HG03558 (cell line): ENCODE data around the gene ZNF595.
"Not testable (repeated sequence)": the region's sequence is repeated elsewhere in the genome, so short reads cannot be mapped to it uniquely, and the experiment has no call there.

Experiments used
- ATAC-seq: cut with Tn5 transposase; IDR thresholded peaks from one replicate; pipeline ENCODE4 v1.9.1; 2021; ENCODE audit warnings: moderate number of reproducible peaks; ENCODE audit not compliant: unreplicated experiment; ENCODE audit errors: extremely low read depth

The ZNF595 gene

GRCh38 chr4:71830-72229, 18.7 kb downstream of the ZNF595 start:
- no peak for ATAC-seq

DNA sequence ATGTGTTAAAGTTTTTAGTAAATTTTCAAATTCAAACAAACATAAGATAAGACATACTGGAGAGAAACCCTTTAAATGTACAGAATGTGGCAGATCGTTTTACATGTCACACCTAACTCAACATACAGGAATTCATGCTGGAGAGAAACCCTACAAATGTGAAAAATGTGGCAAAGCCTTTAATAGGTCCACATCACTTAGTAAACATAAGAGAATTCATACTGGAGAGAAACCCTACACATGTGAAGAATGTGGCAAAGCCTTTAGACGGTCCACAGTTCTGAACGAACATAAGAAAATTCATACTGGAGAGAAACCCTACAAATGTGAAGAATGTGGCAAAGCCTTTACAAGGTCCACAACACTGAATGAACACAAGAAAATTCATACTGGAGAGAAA, 32.8 kb downstream of the ZNF595 start:
- no peak for ATAC-seq

DNA sequence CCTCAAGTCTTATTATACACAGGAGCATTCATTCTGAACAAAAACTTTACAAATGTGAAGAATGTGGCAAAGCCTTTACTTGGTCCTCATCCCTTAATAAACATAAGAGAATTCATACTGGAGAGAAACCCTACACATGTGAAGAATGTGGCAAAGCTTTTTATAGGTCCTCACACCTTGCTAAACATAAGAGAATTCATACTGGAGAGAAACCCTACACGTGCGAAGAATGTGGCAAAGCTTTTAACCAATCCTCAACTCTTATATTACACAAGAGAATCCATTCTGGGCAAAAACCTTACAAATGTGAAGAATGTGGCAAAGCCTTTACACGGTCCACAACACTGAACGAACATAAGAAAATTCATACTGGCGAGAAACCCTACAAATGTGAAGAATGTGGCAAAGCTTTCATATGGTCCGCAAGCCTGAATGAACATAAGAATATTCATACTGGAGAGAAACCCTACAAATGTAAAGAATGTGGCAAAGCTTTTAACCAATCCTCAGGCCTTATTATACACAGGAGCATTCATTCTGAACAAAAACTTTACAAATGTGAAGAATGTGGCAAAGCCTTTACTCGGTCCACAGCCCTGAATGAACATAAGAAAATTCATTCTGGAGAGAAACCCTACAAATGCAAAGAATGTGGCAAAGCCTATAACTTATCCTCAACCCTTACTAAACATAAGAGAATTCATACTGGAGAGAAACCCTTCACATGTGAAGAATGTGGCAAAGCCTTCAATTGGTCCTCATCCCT, 33.6 kb downstream of the ZNF595 start:
- ATAC-seq = not testable (repeated sequence)

GRCh38 chr4:98386-98785, 45.3 kb downstream of the ZNF595 start:
- no peak for ATAC-seq

- ATAC-seq = no peak
Measured at GRCh38 chr4:99863-100262, 46.7 kb downstream of the ZNF595 start.

- ATAC-seq = no peak
Measured at GRCh38 chr4:107083-107443, 53.9 kb downstream of the ZNF595 start.

GRCh38 chr4:107444-108429, 54.6 kb downstream of the ZNF595 start:
- ATAC-seq = no peak

DNA sequence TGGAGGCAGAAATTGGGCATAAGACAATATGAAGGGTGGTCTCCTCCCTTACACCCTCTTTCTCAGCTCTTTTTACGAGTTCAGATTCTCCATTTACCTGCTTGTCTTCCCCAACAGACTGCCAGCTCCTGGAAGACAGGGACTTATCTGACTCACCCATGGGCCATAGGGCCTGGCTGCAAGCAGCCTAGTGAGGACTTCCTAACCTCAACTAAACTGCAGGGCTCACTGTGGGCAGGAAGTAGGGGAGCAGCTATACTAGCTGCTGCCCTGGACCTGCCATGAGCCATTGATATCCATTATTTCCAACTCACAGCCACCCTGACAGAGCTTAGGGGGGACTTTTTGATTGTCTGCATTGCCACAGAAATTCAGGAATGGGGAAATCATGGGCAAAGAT, 59.6 kb downstream of the ZNF595 start:
- no peak for ATAC-seq

DNA sequence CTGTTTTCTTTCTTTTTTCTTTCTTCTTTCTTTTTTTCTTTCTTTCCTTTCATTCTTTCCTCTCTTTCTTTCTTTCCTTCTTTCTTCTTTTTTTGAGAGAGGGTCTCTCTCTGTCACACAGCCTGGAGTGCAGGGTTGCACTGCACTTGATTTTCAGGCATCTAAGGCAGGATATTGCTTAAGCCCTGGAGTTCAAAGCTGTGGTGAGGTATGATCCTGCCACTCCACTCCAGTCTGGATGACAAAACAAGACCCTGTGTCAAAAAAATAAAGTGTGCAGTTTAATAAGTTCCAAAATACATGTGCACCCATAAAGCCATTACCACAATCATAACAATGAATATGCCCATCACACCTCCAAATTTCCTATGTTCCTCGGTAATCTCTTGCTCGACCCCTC, 60.6 kb downstream of the ZNF595 start:
- ATAC-seq = no peak

DNA sequence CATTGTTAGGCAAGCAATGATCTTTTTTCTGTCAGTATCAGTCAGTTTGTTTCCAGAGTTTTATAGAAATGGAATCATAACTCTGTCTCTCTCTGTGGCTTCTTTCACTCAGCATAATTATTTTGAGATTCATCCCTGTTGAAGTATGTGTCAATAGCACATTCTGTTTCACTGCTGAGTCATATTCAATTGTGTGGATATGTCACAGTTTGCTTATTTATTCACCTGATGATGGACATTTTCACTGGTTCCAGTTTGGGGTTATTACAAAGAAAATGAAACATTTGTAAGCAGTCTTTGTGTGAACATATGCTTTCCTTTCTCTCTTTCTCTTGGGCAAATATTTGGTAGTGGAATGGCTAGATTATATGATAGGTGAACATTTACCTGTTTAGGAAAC, 61.0 kb downstream of the ZNF595 start:
- ATAC-seq = no peak

GRCh38 chr4:116499-116898, 63.4 kb downstream of the ZNF595 start:
- ATAC-seq = no peak

- no peak for ATAC-seq
Measured at GRCh38 chr4:120616-121015, 67.5 kb downstream of the ZNF595 start.

- no peak for ATAC-seq
Measured at GRCh38 chr4:121408-122084, 68.4 kb downstream of the ZNF595 start.

GRCh38 chr4:123922-124274, 70.8 kb downstream of the ZNF595 start:
- ATAC-seq = not testable (repeated sequence)

- ATAC-seq = peak; percentile 97
Measured at GRCh38 chr4:124275-125081, 71.4 kb downstream of the ZNF595 start, which contains the start of gene ZNF718. ZNF718 (plus strand) TSS chr4:124501; CDS start chr4:124671, 170 bp downstream.

DNA sequence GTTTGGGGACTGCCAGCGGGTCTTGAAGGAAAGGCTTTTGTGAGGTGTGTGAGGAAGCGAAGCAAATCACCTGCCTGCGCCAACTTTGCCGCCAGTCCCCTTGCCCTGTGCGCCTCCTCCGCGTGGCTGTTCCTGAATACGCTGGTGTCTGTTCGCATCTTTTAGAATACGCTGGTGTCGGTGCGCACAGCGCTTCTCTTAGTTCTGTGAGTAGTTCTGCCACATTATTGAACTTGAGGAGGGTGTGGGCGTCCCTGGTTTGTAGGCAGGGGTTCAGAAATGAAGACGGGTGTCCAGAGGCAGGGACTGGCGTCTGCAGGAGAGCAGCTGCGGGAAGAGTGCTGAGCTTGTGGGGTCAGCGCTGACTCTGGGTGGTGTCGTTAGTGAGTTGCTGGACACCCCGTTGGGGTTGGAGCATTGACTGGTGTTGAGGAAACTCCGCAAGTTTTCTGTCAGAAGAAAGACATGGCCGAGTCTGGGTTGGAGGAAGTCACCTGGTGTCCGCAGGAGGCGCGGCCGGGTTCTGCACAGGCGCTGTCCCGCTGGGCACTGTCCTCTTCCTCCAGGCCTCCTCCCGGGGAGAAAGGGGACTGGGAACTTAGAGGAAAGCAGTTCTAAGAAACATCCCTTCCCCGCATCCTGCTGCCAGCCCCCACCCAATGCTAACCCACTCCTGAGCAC, 72.1 kb downstream of the ZNF595 start:
- no peak for ATAC-seq

GRCh38 chr4:125833-126232, 72.7 kb downstream of the ZNF595 start:
- no peak for ATAC-seq

- no peak for ATAC-seq
Measured at GRCh38 chr4:132483-132882, 79.4 kb downstream of the ZNF595 start.
